Measurements from ENCODE around the gene RRH. TPM values are rescaled to one million over a fixed set of nuclear protein-coding genes. Genes with fewer than 3 reads are reported as not detected.

Gene RRH
- total RNA-seq, 1 experiment from 2014 or later: not detected

Other genes with a start within 250 kb of the RRH start
- 25.0 and 27.0 TPM in 2 replicates for gene CASP6, start 124.5 kb upstream of the RRH start, total RNA-seq (2014; rRNA removed; shearing (Covaris generic))
- gene PLA2G12A, start 97.9 kb upstream of the RRH start, total RNA-seq (2014; rRNA removed; shearing (Covaris generic)): 20.5 and 22.6 TPM in 2 replicates
- 23.6 and 27.0 TPM in 2 replicates for gene CFI, start 26.0 kb upstream of the RRH start, total RNA-seq (2014; rRNA removed; shearing (Covaris generic))
- gene GAR1, start 12.2 kb upstream of the RRH start, total RNA-seq (2014; rRNA removed; shearing (Covaris generic)): 23.8 and 24.6 TPM in 2 replicates
- 0.03 and 0.20 TPM in 2 replicates for gene LRIT3, start 20.1 kb downstream of the RRH start, total RNA-seq (2014; rRNA removed; shearing (Covaris generic))
- 0.06 TPM in 1 of 2 replicates, not detected in the other for gene EGF, start 84.9 kb downstream of the RRH start, total RNA-seq (2014; rRNA removed; shearing (Covaris generic))